K562 (cell line): ENCODE results near the gene PRSS22. TPM values are rescaled to one million over a fixed set of nuclear protein-coding genes. Genes with fewer than 3 reads are reported as not detected.

Experiments
- HEY1 ChIP-seq: fragments of 250-450 bp; sonication (Bioruptor Pico); IDR thresholded peaks from 2 replicates; pipeline ENCODE4 v1.5.0; 2020; ENCODE audit warnings: mild to moderate bottlenecking, moderate library complexity, borderline replicate concordance
- HNRNPL ChIP-seq: fragments of 200-400 bp; formaldehyde crosslinking; IDR thresholded peaks from 2 replicates; pipeline ENCODE4 v1.6.1; 2017; ENCODE audit warnings: low read depth, mild to moderate bottlenecking, low read length
- HNRNPUL1 ChIP-seq: fragments of 200-400 bp; formaldehyde crosslinking; IDR thresholded peaks from 2 replicates; pipeline ENCODE4 v1.6.1; 2017; ENCODE audit warnings: low read length
- KDM2B ChIP-seq: fragments of 250-450 bp; sonication (Bioruptor Pico); IDR thresholded peaks from 2 replicates; pipeline ENCODE4 v1.8.0; 2021; ENCODE audit warnings: mild to moderate bottlenecking, moderate library complexity
- MAZ ChIP-seq, 2 experiments: fragments of 450-650 bp in 1 of 2; sonication (generic) in 1 of 2; formaldehyde crosslinking; IDR thresholded peaks in 1 of 2; conservative IDR thresholded peaks in 1 of 2; 2 replicates each; pipeline versions ENCODE4 v1.4.0 to v1.5.0; 2020; ENCODE audit warnings: mild to moderate bottlenecking in 1 of 2, missing genetic modification reagents in 1 of 2
- MYC ChIP-seq, 2 experiments: fragments of 250-450 bp in 1 of 2; sonication (Bioruptor Pico) in 1 of 2; IDR thresholded peaks; 2 replicates each; pipeline versions ENCODE4 v1.5.1 to v1.6.1; 2012 to 2021; ENCODE audit warnings: low read depth in 2 of 2, borderline replicate concordance in 1 of 2, improper control_type of control experiment in 1 of 2, low read length in 1 of 2, mild to moderate bottlenecking in 1 of 2, moderate library complexity in 1 of 2
- NFIC ChIP-seq: fragments of 450-650 bp; IDR thresholded peaks from 2 replicates; pipeline ENCODE4 v1.6.1; 2017; ENCODE audit warnings: mild to moderate bottlenecking, inconsistent platforms
- NONO ChIP-seq, 2 experiments: fragments of 200-400 bp in 1 of 2; fragments of 450-650 bp in 1 of 2; formaldehyde crosslinking in 1 of 2; IDR thresholded peaks; 2 replicates each; pipeline ENCODE4 v1.6.1; 2017; ENCODE audit warnings: low read depth in 2 of 2, mild to moderate bottlenecking in 2 of 2, moderate library complexity in 2 of 2, low read length in 1 of 2
- PHF8 ChIP-seq: fragments of 200-600 bp; sonication (generic); IDR thresholded peaks from 2 replicates; pipeline ENCODE4 v1.6.1; 2012; ENCODE audit warnings: mixed run types, mild to moderate bottlenecking, inconsistent platforms, low read length, moderate library complexity, borderline replicate concordance
- SP1 ChIP-seq: sonication (generic); formaldehyde crosslinking; IDR thresholded peaks from 2 replicates; pipeline ENCODE4 v1.8.1; 2022; ENCODE audit warnings: mild to moderate bottlenecking, missing genetic modification reagents
- SRF ChIP-seq, 2 experiments: fragments of 250-450, 450-650 bp in 1 of 2; sonication (Bioruptor Pico) in 1 of 2; sonication (generic) in 1 of 2; formaldehyde crosslinking; IDR thresholded peaks; 2 replicates each; pipeline versions ENCODE4 v1.5.0 to v1.5.1; 2020 to 2022; ENCODE audit warnings: mild to moderate bottlenecking in 1 of 2, missing genetic modification reagents in 1 of 2
- STAG1 ChIP-seq: sonication (generic); formaldehyde crosslinking; IDR thresholded peaks from 2 replicates; pipeline ENCODE4 v1.5.0; 2020; ENCODE audit warnings: missing genetic modification reagents, borderline replicate concordance
- TARDBP ChIP-seq: fragments of 450-650 bp; IDR thresholded peaks from 2 replicates; pipeline ENCODE4 v1.6.1; 2016
- XRCC3 ChIP-seq: fragments of 450-650 bp; IDR thresholded peaks from 2 replicates; pipeline ENCODE4 v1.6.1; 2017; ENCODE audit warnings: mild to moderate bottlenecking, moderate library complexity
- ZBTB1 ChIP-seq: sonication (generic); formaldehyde crosslinking; IDR thresholded peaks from 2 replicates; pipeline ENCODE4 v1.8.1; 2023; ENCODE audit warnings: missing genetic modification reagents, low read depth, mild to moderate bottlenecking, borderline replicate concordance
- ZNF184 ChIP-seq: sonication (generic); formaldehyde crosslinking; IDR thresholded peaks from 2 replicates; pipeline ENCODE4 v1.5.0; 2020; ENCODE audit warnings: missing genetic modification reagents
- ZNF668 ChIP-seq: fragments of 250-450 bp; sonication (Bioruptor Pico); IDR thresholded peaks from 2 replicates; pipeline ENCODE4 v1.8.0; 2022; ENCODE audit warnings: mild to moderate bottlenecking, inconsistent platforms
- ZNF764 ChIP-seq: fragments of 250-450 bp; sonication (Bioruptor Pico); IDR thresholded peaks from 2 replicates; pipeline ENCODE4 v1.4.0; 2020; ENCODE audit warnings: low read depth, mild to moderate bottlenecking, moderate library complexity
- polyA plus RNA-seq, 8 experiments: library from polyadenylated mRNA; depleted of rRNA in 4 of 8; stranded (reverse) in 5 of 8; unstranded in 3 of 8; fragments of >200 nt; fragmentation: Nextera tagmentation in 2 of 8; fragmentation: Illumina TruSeq in 1 of 8; extraction: Ambion mirVana in 2 of 8; extraction: Trizol in 1 of 8; gene quantifications; 2 replicates each; pipeline versions ENCODE4 v1.2.1 to v1.2.3, GENCODE V29; 2011 to 2014; ENCODE audit warnings: inconsistent platforms in 1 of 8, missing spikeins in 1 of 8
- total RNA-seq, 7 experiments: library from RNA; depleted of rRNA in 6 of 7; stranded (reverse); fragments of >200 nt in 6 of 7; fragmentation: Illumina TruSeq in 2 of 7; extraction: Trizol in 2 of 7; gene quantifications; 2 replicates each; pipeline versions ENCODE4 v1.2.1 to v1.2.3, GENCODE V29; 2011 to 2021; ENCODE audit warnings: low replicate concordance in 1 of 7
- TF ChIP-seq, protein P1 (sequence below): fragments of 150-350 bp; conservative IDR thresholded peaks from 2 replicates; pipeline ENCODE4 v1.6.1; 2014; ENCODE audit warnings: low read length
- TF ChIP-seq, protein P2 (sequence below): fragments of 250-450 bp; sonication (Bioruptor Pico); IDR thresholded peaks from 2 replicates; pipeline ENCODE4 v1.4.0; 2020; ENCODE audit warnings: mild to moderate bottlenecking, moderate library complexity

The PRSS22 gene
- total and polyA plus RNA-seq, 9 of the 15 experiments (the other 6 are each of a cell fraction or from before 2014, with no cell fraction given): 0.13 to 0.42 TPM; not detected in 7

DNA sequence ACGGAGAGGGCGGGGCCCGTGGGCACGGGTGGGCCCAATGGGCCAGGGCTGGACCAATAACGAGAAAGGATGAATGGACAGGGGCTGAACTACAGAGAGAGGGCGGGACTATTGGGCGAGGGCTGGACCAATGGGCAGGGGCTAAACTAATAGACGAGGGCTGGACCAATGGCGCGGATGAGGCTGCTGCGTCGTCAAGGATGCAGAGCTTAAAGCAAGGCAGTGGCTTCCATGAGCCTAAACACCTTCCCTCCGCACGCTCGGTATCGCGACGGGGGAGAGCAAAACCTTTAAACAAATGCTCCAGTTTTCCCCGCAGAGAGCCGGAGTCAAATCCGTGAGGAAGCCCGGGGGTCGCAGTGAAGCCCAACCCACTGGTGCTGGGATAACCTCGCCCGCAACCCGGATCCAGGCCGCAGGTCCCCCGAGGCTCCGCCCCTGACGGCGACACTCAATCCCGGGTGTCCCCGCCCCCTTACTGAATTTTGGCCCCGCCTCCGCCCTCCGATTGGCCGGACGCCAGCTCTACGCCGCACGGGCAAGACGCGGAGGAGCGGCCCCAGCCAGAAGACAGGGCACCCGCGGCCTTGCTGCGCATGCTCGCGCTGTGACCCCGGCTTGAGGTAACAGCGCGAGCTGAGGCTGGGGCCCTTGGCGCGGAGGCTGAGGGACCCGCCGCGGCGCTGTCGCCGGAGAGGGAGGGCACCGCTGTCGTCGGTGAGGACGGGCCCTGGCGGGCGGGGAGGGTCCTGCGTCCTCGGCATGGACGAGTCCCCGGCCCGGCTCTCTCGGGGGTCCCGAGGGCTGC is 24.9 kb upstream of the PRSS22 start, which contains the start of gene FLYWCH2 (continued):
- TF ChIP-seq SP1: peak; percentile 88
- TF ChIP-seq ZNF764 (CRISPR knock-in tag): no peak
- no peak for TF ChIP-seq TARDBP
- peak; percentile 93 for TF ChIP-seq KDM2B
- TF ChIP-seq ZBTB1 (CRISPR knock-in tag): peak; percentile 75; the same call in 1 of the 2 replicates
- no peak for TF ChIP-seq ZNF668 (CRISPR knock-in tag)
- peak; percentile 48; the same call in 1 of the 2 replicates for TF ChIP-seq MYC (IDR thresholded peaks at IDR 0.05; ENCODE audit: low read depth, low read length)
- TF ChIP-seq MYC (CRISPR knock-in tag; IDR thresholded peaks at IDR 0.05; ENCODE audit: borderline replicate concordance, low read depth): no peak
- TF ChIP-seq, protein P1, sequence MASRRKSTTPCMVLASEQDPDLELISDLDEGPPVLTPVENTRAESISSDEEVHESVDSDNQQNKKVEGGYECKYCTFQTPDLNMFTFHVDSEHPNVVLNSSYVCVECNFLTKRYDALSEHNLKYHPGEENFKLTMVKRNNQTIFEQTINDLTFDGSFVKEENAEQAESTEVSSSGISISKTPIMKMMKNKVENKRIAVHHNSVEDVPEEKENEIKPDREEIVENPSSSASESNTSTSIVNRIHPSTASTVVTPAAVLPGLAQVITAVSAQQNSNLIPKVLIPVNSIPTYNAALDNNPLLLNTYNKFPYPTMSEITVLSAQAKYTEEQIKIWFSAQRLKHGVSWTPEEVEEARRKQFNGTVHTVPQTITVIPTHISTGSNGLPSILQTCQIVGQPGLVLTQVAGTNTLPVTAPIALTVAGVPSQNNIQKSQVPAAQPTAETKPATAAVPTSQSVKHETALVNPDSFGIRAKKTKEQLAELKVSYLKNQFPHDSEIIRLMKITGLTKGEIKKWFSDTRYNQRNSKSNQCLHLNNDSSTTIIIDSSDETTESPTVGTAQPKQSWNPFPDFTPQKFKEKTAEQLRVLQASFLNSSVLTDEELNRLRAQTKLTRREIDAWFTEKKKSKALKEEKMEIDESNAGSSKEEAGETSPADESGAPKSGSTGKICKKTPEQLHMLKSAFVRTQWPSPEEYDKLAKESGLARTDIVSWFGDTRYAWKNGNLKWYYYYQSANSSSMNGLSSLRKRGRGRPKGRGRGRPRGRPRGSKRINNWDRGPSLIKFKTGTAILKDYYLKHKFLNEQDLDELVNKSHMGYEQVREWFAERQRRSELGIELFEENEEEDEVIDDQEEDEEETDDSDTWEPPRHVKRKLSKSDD: no peak
- no peak for TF ChIP-seq HNRNPUL1
- peak; percentile 92; the same call in 1 of the 2 replicates for TF ChIP-seq PHF8
- peak; percentile 76; the same call in 1 of the 2 replicates for TF ChIP-seq HNRNPL
- TF ChIP-seq XRCC3: no peak
- TF ChIP-seq SRF (CRISPR knock-in tag; IDR thresholded peaks at IDR 0.05): peak in 1 of 2 experiments; percentile 45; a peak in 1 of 4 replicates
- peak; percentile 85 to 90 for TF ChIP-seq NONO (IDR thresholded peaks at IDR 0.05; ENCODE audit: low read depth in 2 of 2, low read length in 1 of 2)
- TF ChIP-seq MAZ (CRISPR knock-in tag; conservative IDR thresholded peaks at IDR 0.05 in 1 of 2, IDR thresholded peaks at IDR 0.05 in 1 of 2): peak; percentile 74 to 76
- TF ChIP-seq, protein P2, sequence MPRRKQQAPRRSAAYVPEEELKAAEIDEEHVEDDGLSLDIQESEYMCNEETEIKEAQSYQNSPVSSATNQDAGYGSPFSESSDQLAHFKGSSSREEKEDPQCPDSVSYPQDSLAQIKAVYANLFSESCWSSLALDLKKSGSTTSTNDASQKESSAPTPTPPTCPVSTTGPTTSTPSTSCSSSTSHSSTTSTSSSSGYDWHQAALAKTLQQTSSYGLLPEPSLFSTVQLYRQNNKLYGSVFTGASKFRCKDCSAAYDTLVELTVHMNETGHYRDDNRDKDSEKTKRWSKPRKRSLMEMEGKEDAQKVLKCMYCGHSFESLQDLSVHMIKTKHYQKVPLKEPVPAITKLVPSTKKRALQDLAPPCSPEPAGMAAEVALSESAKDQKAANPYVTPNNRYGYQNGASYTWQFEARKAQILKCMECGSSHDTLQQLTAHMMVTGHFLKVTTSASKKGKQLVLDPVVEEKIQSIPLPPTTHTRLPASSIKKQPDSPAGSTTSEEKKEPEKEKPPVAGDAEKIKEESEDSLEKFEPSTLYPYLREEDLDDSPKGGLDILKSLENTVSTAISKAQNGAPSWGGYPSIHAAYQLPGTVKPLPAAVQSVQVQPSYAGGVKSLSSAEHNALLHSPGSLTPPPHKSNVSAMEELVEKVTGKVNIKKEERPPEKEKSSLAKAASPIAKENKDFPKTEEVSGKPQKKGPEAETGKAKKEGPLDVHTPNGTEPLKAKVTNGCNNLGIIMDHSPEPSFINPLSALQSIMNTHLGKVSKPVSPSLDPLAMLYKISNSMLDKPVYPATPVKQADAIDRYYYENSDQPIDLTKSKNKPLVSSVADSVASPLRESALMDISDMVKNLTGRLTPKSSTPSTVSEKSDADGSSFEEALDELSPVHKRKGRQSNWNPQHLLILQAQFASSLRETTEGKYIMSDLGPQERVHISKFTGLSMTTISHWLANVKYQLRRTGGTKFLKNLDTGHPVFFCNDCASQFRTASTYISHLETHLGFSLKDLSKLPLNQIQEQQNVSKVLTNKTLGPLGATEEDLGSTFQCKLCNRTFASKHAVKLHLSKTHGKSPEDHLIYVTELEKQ (CRISPR knock-in tag): no peak
- TF ChIP-seq HEY1 (CRISPR knock-in tag): no peak
- peak; percentile 97 for TF ChIP-seq NFIC
- no peak for TF ChIP-seq ZNF184 (CRISPR knock-in tag)
- no peak for TF ChIP-seq STAG1 (CRISPR knock-in tag)
